ENCODE results near the gene CDH3. TPM values are rescaled to one million over a fixed set of nuclear protein-coding genes. Genes with fewer than 3 reads are reported as not detected.

Gene CDH3
- total and polyA plus RNA-seq, 2 of the 8 experiments (the other 6 are each of a cell fraction or from before 2014, with no cell fraction given): 146 to 171 TPM

- no peak overlapping the region for H3K14ac ChIP-seq (ENCODE audit: insufficient read length)
- no peak overlapping the region for H3K27ac ChIP-seq (ENCODE audit: low read depth, low read length)
- no peak overlapping the region for H3K18ac ChIP-seq (ENCODE audit: extremely low read depth, low read length)
- no peak overlapping the region for H3K23ac ChIP-seq (ENCODE audit: insufficient read length)
- H2BK15ac ChIP-seq (ENCODE audit: low read length): no peak overlapping the region
- no peak overlapping the region for H3K4me3 ChIP-seq (ENCODE audit: extremely low read depth in 1 of 4, insufficient read depth in 2 of 4, low read depth in 3 of 4, low read length in 4 of 4)
- no peaks in the 10 kb centered on the region for H4K20me1 ChIP-seq (replicated peaks in 1 of 2; ENCODE audit: control insufficient read depth in 1 of 2, insufficient read depth in 2 of 2, low read length in 2 of 2)
- H3K4me1 ChIP-seq (replicated peaks in 1 of 4; ENCODE audit: control insufficient read depth in 3 of 4, insufficient read depth in 4 of 4, low read length in 3 of 4): peaks cover 0 to 3% (median 0%) of the 10 kb centered on the region in 4 experiments; a peak in 2 of 7 replicates
- no peak overlapping the region for H2BK20ac ChIP-seq (ENCODE audit: low read length)
- WGBS, 2 experiments (ENCODE audit: extremely low coverage in 1 of 2, insufficient coverage in 1 of 2, insufficient read length in 1 of 2, insufficient replicate concordance in 2 of 2, low coverage in 1 of 2, low lambda C conversion rate in 2 of 2, missing lambda C conversion rate in 1 of 2): 90% methylated on average over 5 of the region's 5 CpGs; no CpG with 5 or more reads in 1 of the 2 experiments
- no peaks in the 10 kb centered on the region for H3K36me3 ChIP-seq (ENCODE audit: control insufficient read depth in 2 of 4, insufficient read depth in 4 of 4, low read length in 3 of 4)
- ChIA-PET CTCF (ENCODE audit: partially characterized antibody) (interaction anchor here (1.4 to 1.7 kb wide), 2 partner anchors 9 to 15 kb away, joined by 3 to 12 read pairs; no protein-coding TSS in a partner anchor), POLR2A (ENCODE audit: partially characterized antibody) (interaction anchor here (0.6 to 2.8 kb wide), 3 partner anchors 33 to 75 kb away, joined by 3 to 11 read pairs (median 3); partner anchors contain the start of gene CDH3)
- no peak overlapping the region for H2BK120ac ChIP-seq (replicated peaks; ENCODE audit: low read depth, low read length)
- H4K8ac ChIP-seq (ENCODE audit: extremely low read depth, insufficient read depth, low read length): no peak overlapping the region
- no peak overlapping the region for H2AK5ac ChIP-seq (ENCODE audit: low read depth, low read length)
- H4K5ac ChIP-seq (ENCODE audit: insufficient read length, low read depth, low read length): no peak overlapping the region
- no peak overlapping the region for H3K4ac ChIP-seq (replicated peaks; ENCODE audit: insufficient read length, low read depth, low read length)
- no peak overlapping the region for H2BK12ac ChIP-seq (ENCODE audit: low read depth, low read length)
- no peak overlapping the region for H2AFZ ChIP-seq (ENCODE audit: low read length)
- no peak for TF ChIP-seq CBX5 (IDR thresholded peaks at IDR 0.05; ENCODE audit: low read depth, low read length)
- TF ChIP-seq, protein P1, sequence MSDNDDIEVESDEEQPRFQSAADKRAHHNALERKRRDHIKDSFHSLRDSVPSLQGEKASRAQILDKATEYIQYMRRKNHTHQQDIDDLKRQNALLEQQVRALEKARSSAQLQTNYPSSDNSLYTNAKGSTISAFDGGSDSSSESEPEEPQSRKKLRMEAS (IDR thresholded peaks at IDR 0.05): no peak
- TF ChIP-seq JUN (IDR thresholded peaks at IDR 0.05; ENCODE audit: low read depth, low read length): no peak
- TF ChIP-seq ASH2L (IDR thresholded peaks at IDR 0.05; ENCODE audit: low read length): no peak
- no peak for TF ChIP-seq POLR2A (IDR thresholded peaks at IDR 0.05; ENCODE audit: control extremely low read depth in 1 of 2, low read depth in 2 of 2, low read length in 2 of 2)
- no peak for TF ChIP-seq ATF3 (IDR thresholded peaks at IDR 0.05; ENCODE audit: insufficient read depth, low read depth, low read length)
- no peak for TF ChIP-seq KDM4A (IDR thresholded peaks at IDR 0.05; ENCODE audit: low read depth, low read length, severe bottlenecking)
- TF ChIP-seq CEBPB (IDR thresholded peaks at IDR 0.05; ENCODE audit: low read depth, low read length): no peak
- TF ChIP-seq E2F6 (IDR thresholded peaks at IDR 0.05): no peak
- H3K79me2 ChIP-seq (ENCODE audit: control insufficient read depth in 1 of 2, insufficient read depth in 2 of 2, low read length in 2 of 2): no peaks in the 10 kb centered on the region
- H3K79me1 ChIP-seq (ENCODE audit: low read depth, low read length): no peaks in the 10 kb centered on the region
- H3K9ac ChIP-seq (replicated peaks in 1 of 4; ENCODE audit: extremely low read depth in 1 of 4, low read depth in 3 of 4, low read length in 3 of 4): no peak overlapping the region
- H3K9me3 ChIP-seq (ENCODE audit: insufficient read depth in 2 of 2, low read depth in 1 of 2, low read length in 1 of 2): no peaks in the 10 kb centered on the region
- no peak overlapping the region for H3K56ac ChIP-seq (replicated peaks; ENCODE audit: insufficient read length, low read depth, low read length)
- no peak overlapping the region for H4K91ac ChIP-seq (replicated peaks; ENCODE audit: insufficient read length, low read length)
- no peaks in the 10 kb centered on the region for H3K27me3 ChIP-seq (replicated peaks in 1 of 4; ENCODE audit: control insufficient read depth in 3 of 4, extremely low read depth in 1 of 4, insufficient read depth in 3 of 4, low read length in 3 of 4)
- H2BK5ac ChIP-seq (ENCODE audit: low read depth, low read length): no peak overlapping the region; the same call in 1 of the 2 replicates
- no peak overlapping the region for H3K4me2 ChIP-seq (ENCODE audit: insufficient read depth in 1 of 2, low read depth in 2 of 2, low read length in 2 of 2)
- no peaks in the 10 kb centered on the region for H3K23me2 ChIP-seq (ENCODE audit: low read depth, low read length)
- FAIRE-seq: no peak
- no peak for DNase-seq (ENCODE audit: low read depth in 1 of 2, low spot score in 2 of 2)
Measured at GRCh38 chr16:68605746-68606145, 39.4 kb upstream of the CDH3 start.
